SK-N-MC (cell line): ENCODE measurements around the gene ITPR3.

Experiments
- DNase-seq: peaks from one replicate; pipeline ENCODE4 v3.0.0-alpha.2; 2011; ENCODE audit warnings: low read depth, low spot score
- H3K27ac ChIP-seq: fragments of 200-600 bp; sonication (generic); 2 replicates; pipeline ENCODE4 v1.5.1; 2016; ENCODE audit warnings: mixed run types
- H3K36me3 ChIP-seq: fragments of 200-600 bp; sonication (generic); 2 replicates; pipeline ENCODE4 v1.6.1; 2017; ENCODE audit warnings: antibody characterized with exemption, low read length, mixed read lengths; ENCODE audit not compliant: insufficient read depth
- H3K4me3 ChIP-seq: fragments of 200-600 bp; sonication (generic); 2 replicates; pipeline ENCODE4 v1.5.1; 2016
- H3K9ac ChIP-seq: fragments of 200-600 bp; sonication (generic); 2 replicates; pipeline ENCODE4 v1.8.0; 2017; ENCODE audit warnings: mixed run types, mixed read lengths; ENCODE audit not compliant: insufficient read length
- H3K9me3 ChIP-seq: fragments of 200-600 bp; sonication (generic); 2 replicates; pipeline ENCODE4 v1.6.1; 2017; ENCODE audit warnings: low read depth, mild to moderate bottlenecking, antibody characterized with exemption, low read length, moderate library complexity, mixed read lengths
- EZH2 ChIP-seq: fragments of 200-600 bp; sonication (generic); IDR thresholded peaks from one replicate; pipeline ENCODE4 v1.6.1; 2017; ENCODE audit warnings: antibody characterized with exemption
- FOXP2 ChIP-seq: optimal IDR thresholded peaks from 2 replicates; pipeline ENCODE3; 2011; ENCODE audit warnings: mild to moderate bottlenecking, moderate library complexity; ENCODE audit not compliant: insufficient read depth; ENCODE audit errors: extremely low read length, control extremely low read depth
- POLR2AphosphoS5 ChIP-seq: IDR thresholded peaks from 2 replicates; pipeline ENCODE4 v1.6.1; 2012; ENCODE audit warnings: mild to moderate bottlenecking, low read depth, low read length, borderline replicate concordance

Gene ITPR3

DNA sequence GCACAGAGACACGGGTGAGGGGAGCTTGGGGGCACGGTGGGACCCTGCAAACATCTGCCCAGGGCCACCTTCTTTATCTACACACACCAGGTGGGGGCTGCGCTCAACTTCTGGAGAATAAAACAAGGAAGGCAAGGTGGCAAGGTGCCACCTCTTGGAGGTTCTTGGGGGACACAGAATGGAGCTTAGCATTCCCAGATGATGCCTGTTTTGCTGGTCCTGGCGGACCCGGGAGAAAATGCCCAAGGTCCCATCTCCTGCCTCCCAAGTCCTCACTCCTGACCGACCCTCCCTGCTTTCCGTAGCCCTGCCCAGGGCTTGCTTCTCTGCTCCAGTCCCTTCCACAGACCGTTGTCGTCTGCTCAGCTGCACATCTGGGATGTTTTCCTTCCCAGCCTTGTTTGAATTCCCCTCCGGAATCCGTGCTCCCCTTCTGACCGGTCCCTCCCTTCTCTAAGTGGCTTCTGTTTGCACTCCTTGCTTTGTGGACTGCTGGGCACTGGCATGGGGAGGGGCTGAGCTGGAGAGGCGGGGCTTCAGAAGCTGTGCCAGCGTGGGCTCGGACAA, 13.1 kb downstream of the ITPR3 start:
- TF ChIP-seq EZH2 (no peak), POLR2AphosphoS5 (no peak), FOXP2 (no peak)
- H3K36me3 ChIP-seq, result no peaks in the 10 kb centered on the region
- no peak overlapping the region for H3K9ac ChIP-seq
- H3K9me3 ChIP-seq, result no peaks in the 10 kb centered on the region
- H3K4me3 ChIP-seq, result peak overlapping the region; percentile 72
- H3K27ac ChIP-seq, result no peak overlapping the region
- DNase-seq, result no peak

DNA sequence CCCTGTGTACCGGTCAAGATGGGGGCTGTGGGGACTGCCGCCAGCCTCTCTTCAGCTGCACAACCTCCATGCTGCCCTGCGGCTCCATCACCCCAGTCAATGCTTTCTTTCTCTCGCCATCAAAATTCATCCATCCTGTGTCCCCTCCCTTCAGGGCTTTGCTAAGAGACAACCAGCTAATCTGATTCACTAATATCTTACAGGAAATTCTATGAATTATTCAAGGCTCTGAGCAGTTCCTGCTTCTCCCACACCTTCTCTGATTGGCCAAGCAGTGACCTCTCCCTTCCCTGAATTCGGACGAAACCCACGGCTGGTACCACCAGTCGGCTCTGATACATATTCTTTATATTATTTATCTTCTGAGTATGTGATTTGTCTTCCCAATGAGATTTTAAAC, 13.8 kb downstream of the ITPR3 start:
- Histone ChIP-seq H3K9ac (no peak overlapping the region), H3K27ac (no peak overlapping the region)
- TF ChIP-seq POLR2AphosphoS5, result no peak
- no peak for TF ChIP-seq FOXP2
- no peak for TF ChIP-seq EZH2

DNA sequence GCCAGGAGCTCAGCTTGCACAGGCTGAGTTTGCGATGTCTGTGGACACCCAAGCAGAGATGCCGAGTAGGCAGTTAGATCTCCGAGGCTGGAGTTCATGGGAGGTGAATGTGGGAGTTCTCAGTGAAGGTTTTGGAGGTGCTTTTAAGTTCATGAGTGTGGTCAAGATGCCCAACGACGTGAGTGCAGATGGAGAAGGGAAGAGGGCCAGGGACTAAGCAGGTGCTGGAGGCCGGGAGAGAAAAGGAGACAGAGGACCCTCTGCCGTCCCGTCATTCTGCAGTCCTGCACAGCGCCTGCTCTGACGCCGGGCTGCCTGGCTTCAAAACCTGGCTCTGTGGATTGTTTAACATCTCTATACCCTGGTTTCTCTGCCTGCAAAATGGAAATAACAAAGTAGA, 15.5 kb downstream of the ITPR3 start:
- Histone ChIP-seq H3K4me3 (no peak overlapping the region), H3K36me3 (no peaks in the 10 kb centered on the region; the same call in 1 of the 2 replicates), H3K27ac (no peak overlapping the region), H3K9ac (no peak overlapping the region), H3K9me3 (no peaks in the 10 kb centered on the region)
- TF ChIP-seq FOXP2 (no peak), POLR2AphosphoS5 (no peak), EZH2 (no peak)
- DNase-seq, result no peak

More for the DNA sequence above, 13.8 kb downstream of the ITPR3 start:
- H3K9me3 ChIP-seq, result no peaks in the 10 kb centered on the region
- H3K36me3 ChIP-seq, result no peaks in the 10 kb centered on the region
- no peak for DNase-seq
- H3K4me3 ChIP-seq, result no peak overlapping the region

DNA sequence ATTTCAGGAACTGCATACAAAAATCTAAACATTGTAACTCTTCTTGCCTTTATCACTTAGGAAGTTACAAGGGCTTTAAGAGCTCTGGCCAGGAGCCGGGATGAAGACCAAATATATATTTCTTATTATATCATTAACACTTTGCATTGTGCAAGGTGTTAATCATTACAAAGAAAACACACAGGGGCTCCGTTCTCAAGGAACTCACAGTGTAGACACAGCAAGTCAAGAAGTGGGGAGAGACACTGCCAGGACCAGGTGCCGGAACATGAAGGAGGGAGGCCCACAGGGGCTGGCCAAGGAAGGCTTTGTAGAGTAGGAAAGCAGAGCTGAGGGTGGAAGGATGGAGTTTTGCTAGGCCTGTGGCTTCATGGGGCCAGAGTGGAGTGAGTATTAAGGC, 17.4 kb downstream of the ITPR3 start:
- no peaks in the 10 kb centered on the region; the same call in 1 of the 2 replicates for H3K36me3 ChIP-seq

DNA sequence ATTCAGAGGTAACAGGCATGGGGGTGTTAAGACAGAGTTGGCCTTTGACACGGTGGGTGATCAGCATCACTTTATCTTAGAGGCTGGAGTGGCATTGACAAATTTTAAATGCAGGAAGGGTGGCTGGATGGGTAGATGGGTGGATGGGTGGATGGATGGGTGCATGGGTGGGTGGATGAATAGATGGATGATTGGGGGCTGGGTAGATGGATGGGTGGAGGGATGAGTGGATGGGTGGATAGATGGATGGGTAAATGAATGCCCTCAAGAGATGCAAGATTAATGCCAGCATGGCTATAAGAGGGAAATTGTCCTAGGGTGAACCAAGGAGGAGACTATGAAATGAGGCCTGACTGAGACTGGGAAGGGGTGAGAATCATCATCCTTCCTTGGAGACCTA, 18.4 kb downstream of the ITPR3 start:
- TF ChIP-seq EZH2 (no peak), FOXP2 (no peak)

More for the DNA sequence above, 17.4 kb downstream of the ITPR3 start:
- Histone ChIP-seq H3K9me3 (no peaks in the 10 kb centered on the region), H3K27ac (no peak overlapping the region), H3K4me3 (no peak overlapping the region), H3K9ac (no peak overlapping the region)
- TF ChIP-seq POLR2AphosphoS5 (no peak), FOXP2 (no peak), EZH2 (no peak)
- DNase-seq, result no peak

DNA sequence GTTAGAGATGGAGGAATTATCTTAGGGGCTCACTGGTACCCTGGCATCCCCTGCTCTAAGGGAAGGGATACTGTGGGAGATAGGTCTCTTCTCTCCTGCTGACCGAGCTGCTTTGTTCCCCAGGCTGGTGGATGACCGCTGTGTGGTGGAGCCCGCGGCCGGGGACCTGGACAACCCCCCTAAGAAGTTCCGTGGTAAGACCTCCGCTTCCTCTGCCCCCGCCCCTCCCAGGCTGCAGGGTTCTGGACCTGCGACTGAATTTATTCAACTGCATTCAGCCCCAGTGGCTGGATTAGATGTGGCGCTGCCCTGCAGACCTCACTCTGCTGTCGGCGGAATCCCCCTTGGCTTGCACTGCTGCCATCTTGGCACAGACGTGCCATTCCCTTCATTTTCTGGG, 19.2 kb downstream of the ITPR3 start:
- Histone ChIP-seq H3K36me3 (no peaks in the 10 kb centered on the region; the same call in 1 of the 2 replicates), H3K4me3 (no peak overlapping the region), H3K9me3 (no peaks in the 10 kb centered on the region), H3K27ac (no peak overlapping the region), H3K9ac (no peak overlapping the region)
- TF ChIP-seq FOXP2, result no peak
- no peak for TF ChIP-seq EZH2
- no peak for TF ChIP-seq POLR2AphosphoS5
- no peak for DNase-seq

More for the DNA sequence above, 18.4 kb downstream of the ITPR3 start:
- no peak for DNase-seq
- H3K4me3 ChIP-seq, result no peak overlapping the region
- no peak overlapping the region for H3K9ac ChIP-seq
- H3K27ac ChIP-seq, result no peak overlapping the region
- H3K9me3 ChIP-seq, result no peaks in the 10 kb centered on the region
- no peaks in the 10 kb centered on the region; the same call in 1 of the 2 replicates for H3K36me3 ChIP-seq

DNA sequence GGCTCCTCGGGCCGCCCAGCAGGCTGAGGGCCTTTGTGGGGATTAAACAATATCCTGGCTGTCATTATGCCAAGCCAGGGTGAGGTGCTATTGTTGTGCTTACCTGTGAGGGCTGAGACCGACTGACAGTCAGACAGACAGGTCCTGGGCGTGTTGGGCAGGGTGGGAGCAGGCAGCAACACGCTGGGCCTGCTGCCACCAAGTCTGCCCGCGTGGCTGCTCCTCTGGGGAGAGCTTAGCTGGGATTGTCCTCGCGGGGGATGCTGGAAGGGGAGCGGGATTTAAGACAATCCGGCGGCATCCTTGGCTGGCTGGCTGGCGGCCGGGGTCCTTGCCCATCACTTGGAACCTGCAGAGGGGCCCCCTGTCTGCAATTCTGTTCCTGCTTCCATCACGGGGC, 20.0 kb downstream of the ITPR3 start:
- Histone ChIP-seq H3K36me3 (no peaks in the 10 kb centered on the region; the same call in 1 of the 2 replicates), H3K4me3 (no peak overlapping the region), H3K27ac (no peak overlapping the region), H3K9ac (no peak overlapping the region), H3K9me3 (no peaks in the 10 kb centered on the region)
- no peak for DNase-seq
- TF ChIP-seq EZH2 (no peak), FOXP2 (no peak), POLR2AphosphoS5 (no peak)

DNA sequence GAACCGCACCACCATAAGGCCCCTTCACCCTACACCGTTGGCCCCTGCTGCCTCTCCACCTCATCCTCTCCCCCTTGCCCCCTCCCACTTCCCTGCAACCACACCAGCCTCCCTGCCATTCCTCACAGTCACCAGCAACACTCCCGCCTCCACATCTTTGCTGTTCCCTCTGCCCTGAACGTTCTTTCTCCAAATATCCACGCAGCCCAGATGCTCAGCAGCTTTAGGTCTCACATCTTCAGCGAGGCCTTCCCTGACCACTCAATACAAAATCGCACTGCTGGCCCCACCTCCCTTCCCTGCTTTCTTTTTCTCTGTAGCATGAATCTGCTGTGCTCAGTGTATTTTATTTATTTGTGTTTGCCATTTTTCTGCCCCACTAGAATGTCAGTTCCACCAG, 20.5 kb downstream of the ITPR3 start:
- H3K4me3 ChIP-seq, result no peak overlapping the region
- no peak for DNase-seq
- H3K9ac ChIP-seq, result no peak overlapping the region
- TF ChIP-seq FOXP2, result no peak
- TF ChIP-seq POLR2AphosphoS5, result no peak
- TF ChIP-seq EZH2, result no peak
- no peaks in the 10 kb centered on the region; the same call in 1 of the 2 replicates for H3K36me3 ChIP-seq
- H3K9me3 ChIP-seq, result no peaks in the 10 kb centered on the region
- no peak overlapping the region for H3K27ac ChIP-seq

DNA sequence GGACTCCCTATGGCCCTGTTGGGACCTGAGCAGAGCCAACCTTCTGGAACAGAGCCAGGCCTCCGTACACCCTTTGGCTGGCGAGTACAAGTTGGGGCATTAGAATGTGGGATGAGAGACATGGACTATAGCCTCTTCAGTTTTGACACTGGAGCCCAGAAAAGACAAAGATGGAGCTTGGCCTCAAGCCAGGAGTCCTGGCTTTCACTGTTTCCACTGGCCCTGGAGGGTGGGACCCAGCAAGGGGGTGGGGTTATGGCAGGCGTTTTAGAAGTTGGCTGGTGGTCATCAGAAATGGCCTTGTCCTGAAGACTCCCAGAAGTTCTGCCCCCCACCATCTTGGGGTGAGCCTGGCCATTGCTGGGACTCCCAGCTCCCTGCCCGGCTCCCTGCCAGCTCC, 21.8 kb downstream of the ITPR3 start:
- H3K4me3 ChIP-seq, result no peak overlapping the region
- H3K27ac ChIP-seq, result no peak overlapping the region
- H3K36me3 ChIP-seq, result peaks cover 3% of the 10 kb centered on the region; the same call in 1 of the 2 replicates
- H3K9me3 ChIP-seq, result no peaks in the 10 kb centered on the region
- no peak overlapping the region for H3K9ac ChIP-seq
- TF ChIP-seq EZH2, result no peak
- TF ChIP-seq FOXP2, result no peak
- no peak for TF ChIP-seq POLR2AphosphoS5
- DNase-seq, result no peak

DNA sequence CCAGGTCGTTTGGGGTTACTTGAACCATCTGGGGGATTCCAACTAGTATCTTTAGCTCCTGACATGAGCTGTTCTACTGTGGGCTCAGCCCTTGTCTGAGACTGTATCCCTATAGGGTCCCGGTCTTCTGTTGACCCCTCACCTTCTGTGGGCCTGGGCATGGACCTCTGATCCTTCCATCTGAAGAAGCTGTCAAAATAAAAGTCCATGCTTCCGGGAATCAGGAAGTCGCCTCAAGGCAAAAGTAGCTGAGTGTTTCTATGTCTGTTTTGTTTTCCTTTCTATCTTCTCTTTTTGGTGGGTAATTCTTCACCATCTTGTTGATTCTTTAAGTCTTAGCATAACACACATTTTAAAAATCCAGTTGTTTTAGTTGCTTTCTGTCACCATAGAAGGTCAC, 30.3 kb downstream of the ITPR3 start:
- H3K36me3 ChIP-seq, result peaks cover 9% of the 10 kb centered on the region
- TF ChIP-seq POLR2AphosphoS5 (no peak), FOXP2 (no peak), EZH2 (no peak)

More for the DNA sequence above, 30.3 kb downstream of the ITPR3 start:
- no peak overlapping the region for H3K9ac ChIP-seq
- H3K27ac ChIP-seq, result no peak overlapping the region
- no peaks in the 10 kb centered on the region for H3K9me3 ChIP-seq
- no peak overlapping the region for H3K4me3 ChIP-seq
- DNase-seq, result no peak
